RWPE2 (cell line): Measurements from ENCODE around the gene SYNGR1.
"Not testable (repeated sequence)": the region's sequence is repeated elsewhere in the genome, so short reads cannot be mapped to it uniquely, and the experiment has no call there.

Experiments
- ATAC-seq: fragments of 200-7000 bp; cut with Tn5 transposase; 3 replicates; pipeline ENCODE4 v1.9.1; 2021; ENCODE audit warnings: low read depth
- DNase-seq: peaks from one replicate; pipeline ENCODE4 v3.0.0-alpha.2; 2020; ENCODE audit warnings: low spot score
- H3K27ac ChIP-seq: fragments of 450-650 bp; 2 replicates; pipeline ENCODE4 v1.5.1; 2017; ENCODE audit warnings: mild to moderate bottlenecking; ENCODE audit not compliant: poor library complexity, severe bottlenecking
- H3K27me3 ChIP-seq: fragments of 250-450 bp; sonication (Bioruptor Pico); 2 replicates; pipeline ENCODE4 v1.5.1; 2021; ENCODE audit warnings: mild to moderate bottlenecking, moderate library complexity; ENCODE audit not compliant: insufficient read depth, poor library complexity, severe bottlenecking
- H3K36me3 ChIP-seq: fragments of 250-450 bp; sonication (Bioruptor Pico); 2 replicates; pipeline ENCODE4 v1.5.1; 2020; ENCODE audit warnings: low read depth, mild to moderate bottlenecking, moderate library complexity
- H3K4me1 ChIP-seq: fragments of 250-450 bp; sonication (Bioruptor Pico); 2 replicates; pipeline ENCODE4 v1.5.1; 2021; ENCODE audit warnings: mild to moderate bottlenecking, moderate library complexity; ENCODE audit not compliant: insufficient read depth, poor library complexity, severe bottlenecking
- H3K4me3 ChIP-seq: fragments of 250-450 bp; sonication (Bioruptor Pico); 2 replicates; pipeline ENCODE4 v1.5.1; 2021; ENCODE audit warnings: mild to moderate bottlenecking, moderate library complexity; ENCODE audit not compliant: severe bottlenecking
- H3K9me3 ChIP-seq: fragments of 250-450 bp; sonication (Bioruptor Pico); 2 replicates; pipeline ENCODE4 v1.5.1; 2021; ENCODE audit warnings: mild to moderate bottlenecking, moderate library complexity; ENCODE audit not compliant: severe bottlenecking
- TF ChIP-seq, protein P1 (sequence below): fragments of 450-650 bp; IDR thresholded peaks from one replicate; pipeline ENCODE4 v1.5.1; 2017; ENCODE audit warnings: mild to moderate bottlenecking, moderate library complexity; ENCODE audit not compliant: poor library complexity, severe bottlenecking

The SYNGR1 gene

DNA sequence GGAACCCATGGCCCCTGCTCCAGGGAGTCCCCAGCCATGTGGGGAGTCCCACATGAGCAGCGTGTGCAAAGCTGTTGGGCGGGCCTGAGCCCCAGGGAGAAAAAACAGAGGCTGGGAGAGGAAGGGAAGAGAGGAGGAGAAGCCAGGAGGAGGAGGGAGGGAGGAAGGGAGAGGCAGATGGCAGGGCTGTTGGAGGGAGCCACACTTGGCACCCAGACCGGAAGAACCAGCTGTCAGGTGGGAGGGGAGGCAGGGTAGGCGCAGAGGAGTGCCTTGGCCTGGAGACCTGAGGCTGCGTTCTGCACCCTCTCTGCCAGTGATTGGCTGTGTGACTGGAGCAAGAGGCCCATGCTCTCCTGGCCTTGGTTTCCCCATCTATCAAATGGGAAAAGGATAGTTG, 6.7 kb downstream of the SYNGR1 start:
- TF ChIP-seq, protein P1, sequence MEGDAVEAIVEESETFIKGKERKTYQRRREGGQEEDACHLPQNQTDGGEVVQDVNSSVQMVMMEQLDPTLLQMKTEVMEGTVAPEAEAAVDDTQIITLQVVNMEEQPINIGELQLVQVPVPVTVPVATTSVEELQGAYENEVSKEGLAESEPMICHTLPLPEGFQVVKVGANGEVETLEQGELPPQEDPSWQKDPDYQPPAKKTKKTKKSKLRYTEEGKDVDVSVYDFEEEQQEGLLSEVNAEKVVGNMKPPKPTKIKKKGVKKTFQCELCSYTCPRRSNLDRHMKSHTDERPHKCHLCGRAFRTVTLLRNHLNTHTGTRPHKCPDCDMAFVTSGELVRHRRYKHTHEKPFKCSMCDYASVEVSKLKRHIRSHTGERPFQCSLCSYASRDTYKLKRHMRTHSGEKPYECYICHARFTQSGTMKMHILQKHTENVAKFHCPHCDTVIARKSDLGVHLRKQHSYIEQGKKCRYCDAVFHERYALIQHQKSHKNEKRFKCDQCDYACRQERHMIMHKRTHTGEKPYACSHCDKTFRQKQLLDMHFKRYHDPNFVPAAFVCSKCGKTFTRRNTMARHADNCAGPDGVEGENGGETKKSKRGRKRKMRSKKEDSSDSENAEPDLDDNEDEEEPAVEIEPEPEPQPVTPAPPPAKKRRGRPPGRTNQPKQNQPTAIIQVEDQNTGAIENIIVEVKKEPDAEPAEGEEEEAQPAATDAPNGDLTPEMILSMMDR = no peak
- Histone ChIP-seq H3K4me1 (no peaks in the 10 kb centered on the region), H3K27ac (no peak overlapping the region), H3K36me3 (no peaks in the 10 kb centered on the region), H3K4me3 (no peak overlapping the region), H3K27me3 (no peaks in the 10 kb centered on the region), H3K9me3 (no peaks in the 10 kb centered on the region)
- DNase-seq = no peak
- ATAC-seq = no peak

- not testable (repeated sequence) for H3K4me3 ChIP-seq, ATAC-seq, H3K9me3 ChIP-seq, DNase-seq, H3K27ac ChIP-seq, H3K4me1 ChIP-seq, H3K27me3 ChIP-seq, H3K36me3 ChIP-seq
Observed at GRCh38 chr22:39357110-39358108, 7.6 kb downstream of the SYNGR1 start.

DNA sequence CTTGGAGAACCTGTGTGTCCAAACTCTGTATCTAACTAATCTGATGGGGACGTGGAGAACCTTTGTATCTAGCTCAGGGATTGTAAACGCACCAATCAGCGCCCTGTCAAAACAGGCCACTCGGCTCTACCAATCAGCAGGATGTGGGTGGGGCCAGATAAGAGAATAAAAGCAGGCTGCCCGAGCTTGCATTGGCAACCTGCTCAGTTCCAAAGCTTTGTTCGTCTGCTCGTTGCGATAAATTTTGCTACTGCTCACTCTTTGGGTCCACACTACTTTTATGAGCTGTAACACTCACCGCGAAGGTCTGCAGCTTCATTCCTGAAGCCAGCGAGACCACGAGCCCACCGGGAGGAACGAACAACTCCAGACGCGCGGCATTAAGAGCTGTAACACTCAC, 8.4 kb downstream of the SYNGR1 start:
- H3K27ac ChIP-seq, H3K9me3 ChIP-seq, DNase-seq, H3K4me3 ChIP-seq, H3K4me1 ChIP-seq, ATAC-seq, H3K27me3 ChIP-seq, H3K36me3 ChIP-seq: not testable (repeated sequence)

DNA sequence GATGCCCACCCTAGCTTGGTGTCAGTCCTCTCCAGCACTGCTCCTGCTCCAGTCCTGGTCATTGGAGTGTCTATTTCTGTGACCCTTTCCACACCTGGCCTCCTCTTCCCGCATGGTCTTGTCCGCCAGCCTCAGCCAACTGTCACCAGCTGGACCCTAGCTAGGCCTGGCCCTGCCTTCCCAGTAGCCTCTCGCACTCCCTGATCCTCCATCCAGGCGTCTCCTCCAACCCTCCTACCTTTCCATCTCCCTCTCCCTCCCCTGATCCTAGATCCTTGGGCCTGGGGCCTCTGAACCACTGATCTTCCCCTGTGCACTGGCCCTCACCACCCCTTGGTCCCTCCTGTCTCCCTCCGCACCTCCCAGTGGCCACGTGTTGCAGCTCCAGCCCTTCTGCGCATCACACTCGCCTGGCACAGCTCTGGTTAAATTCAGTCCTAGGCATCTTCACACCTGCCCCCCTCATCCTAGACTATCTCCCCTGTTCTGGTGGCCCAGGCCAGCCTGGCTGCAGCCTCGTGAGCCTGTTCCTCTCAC, 9.9 kb downstream of the SYNGR1 start:
- H3K27ac ChIP-seq = no peak overlapping the region
- H3K9me3 ChIP-seq = no peaks in the 10 kb centered on the region
- no peaks in the 10 kb centered on the region for H3K4me1 ChIP-seq
- no peaks in the 10 kb centered on the region for H3K36me3 ChIP-seq
- TF ChIP-seq, protein P1 = no peak
- no peak for ATAC-seq
- DNase-seq = no peak
- H3K27me3 ChIP-seq = no peaks in the 10 kb centered on the region
- no peak overlapping the region for H3K4me3 ChIP-seq

GRCh38 chr22:39360242-39360641, 10.5 kb downstream of the SYNGR1 start:
- DNase-seq (no peak), ATAC-seq (no peak)
- Histone ChIP-seq H3K9me3 (no peaks in the 10 kb centered on the region), H3K36me3 (no peaks in the 10 kb centered on the region), H3K27ac (no peak overlapping the region), H3K4me1 (no peaks in the 10 kb centered on the region), H3K4me3 (no peak overlapping the region), H3K27me3 (no peaks in the 10 kb centered on the region)
- TF ChIP-seq, protein P1 = no peak
